AG09319 (cell line): Measurements from ENCODE around the gene DCP2.

ENCODE experiments used
- DNase-seq: peaks from one replicate; pipeline ENCODE4 v3.0.0-alpha.2; 2010; ENCODE audit warnings: low read depth; ENCODE audit errors: extremely low read depth
- TF ChIP-seq, protein P1 (sequence below): IDR thresholded peaks from 2 replicates; pipeline ENCODE4 v1.5.1; 2011; ENCODE audit warnings: low read depth, mild to moderate bottlenecking, inconsistent platforms, low read length, moderate library complexity

DCP2 gene

DNA sequence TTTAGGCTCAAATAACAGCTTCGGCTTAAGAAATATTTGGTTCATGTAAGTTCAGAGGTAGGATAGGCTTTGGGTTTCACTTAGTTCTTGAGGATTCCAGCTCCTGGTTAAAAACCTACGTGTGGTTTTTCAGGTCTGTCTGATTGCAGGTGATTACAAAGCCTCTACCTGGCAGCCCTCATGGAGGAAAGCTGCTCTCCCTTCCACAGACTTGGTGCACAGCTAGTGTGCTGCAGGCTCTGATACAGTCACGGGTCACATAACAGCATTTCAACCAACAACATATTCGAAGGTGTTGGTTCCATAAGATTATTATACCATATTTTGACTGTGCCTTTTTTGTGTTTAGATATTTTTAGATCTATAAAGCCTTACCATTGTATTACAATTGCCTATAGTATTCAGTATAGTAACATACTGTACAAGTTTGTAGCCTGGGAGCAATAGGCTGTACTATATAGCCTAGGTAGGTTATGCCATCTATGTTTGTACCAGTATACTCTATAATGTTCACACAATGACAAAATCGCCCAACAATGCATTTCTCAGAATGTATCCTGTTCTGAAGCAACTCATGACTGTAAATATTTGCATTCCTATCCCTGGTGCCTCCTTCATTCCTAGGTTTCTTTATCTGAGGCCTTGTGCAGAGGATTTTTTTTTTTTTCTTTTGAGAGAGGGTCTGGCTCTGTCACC is 8.0 kb upstream of the DCP2 start:
- no peak for DNase-seq
- TF ChIP-seq, protein P1, sequence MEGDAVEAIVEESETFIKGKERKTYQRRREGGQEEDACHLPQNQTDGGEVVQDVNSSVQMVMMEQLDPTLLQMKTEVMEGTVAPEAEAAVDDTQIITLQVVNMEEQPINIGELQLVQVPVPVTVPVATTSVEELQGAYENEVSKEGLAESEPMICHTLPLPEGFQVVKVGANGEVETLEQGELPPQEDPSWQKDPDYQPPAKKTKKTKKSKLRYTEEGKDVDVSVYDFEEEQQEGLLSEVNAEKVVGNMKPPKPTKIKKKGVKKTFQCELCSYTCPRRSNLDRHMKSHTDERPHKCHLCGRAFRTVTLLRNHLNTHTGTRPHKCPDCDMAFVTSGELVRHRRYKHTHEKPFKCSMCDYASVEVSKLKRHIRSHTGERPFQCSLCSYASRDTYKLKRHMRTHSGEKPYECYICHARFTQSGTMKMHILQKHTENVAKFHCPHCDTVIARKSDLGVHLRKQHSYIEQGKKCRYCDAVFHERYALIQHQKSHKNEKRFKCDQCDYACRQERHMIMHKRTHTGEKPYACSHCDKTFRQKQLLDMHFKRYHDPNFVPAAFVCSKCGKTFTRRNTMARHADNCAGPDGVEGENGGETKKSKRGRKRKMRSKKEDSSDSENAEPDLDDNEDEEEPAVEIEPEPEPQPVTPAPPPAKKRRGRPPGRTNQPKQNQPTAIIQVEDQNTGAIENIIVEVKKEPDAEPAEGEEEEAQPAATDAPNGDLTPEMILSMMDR = no peak

DNA sequence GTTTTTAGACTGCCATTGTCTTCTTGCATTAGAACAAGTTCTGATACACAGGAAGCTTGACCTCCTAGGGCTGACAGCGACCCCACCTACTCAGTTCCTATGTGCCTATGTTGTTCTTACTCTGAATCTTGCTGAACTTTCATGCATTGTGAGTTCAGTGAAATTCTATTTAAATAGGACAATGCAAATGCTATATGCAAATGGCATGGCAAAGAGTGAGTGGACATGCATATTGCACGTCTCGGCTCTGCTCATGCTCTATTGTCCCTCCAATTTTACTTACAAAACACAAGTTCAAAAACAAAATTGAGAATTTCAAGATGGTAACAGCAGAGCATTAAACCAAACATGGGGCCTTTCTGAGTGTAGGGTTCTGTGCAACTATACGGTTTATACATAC is 5.3 kb upstream of the DCP2 start:
- TF ChIP-seq, protein P1 = no peak

DNA sequence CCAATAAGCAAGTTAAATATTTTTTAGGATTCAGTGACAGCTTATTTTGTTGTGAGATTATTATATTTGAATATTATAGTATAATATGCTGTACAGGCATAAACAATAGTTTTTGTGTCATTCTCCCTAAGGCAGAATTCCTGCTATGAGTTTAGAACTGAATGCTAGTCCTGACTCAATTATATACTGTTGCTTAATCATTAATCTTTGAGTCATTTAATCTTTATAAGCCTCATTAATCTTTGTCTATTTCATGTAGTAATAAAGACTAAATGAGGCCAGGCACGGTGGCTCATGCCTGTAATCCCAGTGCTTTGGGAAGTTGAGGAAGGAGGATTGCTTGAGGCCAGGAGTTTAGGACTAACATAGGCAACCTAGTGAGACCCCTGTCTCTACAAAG is 3.6 kb upstream of the DCP2 start:
- DNase-seq = no peak
- TF ChIP-seq, protein P1 = no peak

More for the DNA sequence above, 5.3 kb upstream of the DCP2 start:
- no peak for DNase-seq

DNA sequence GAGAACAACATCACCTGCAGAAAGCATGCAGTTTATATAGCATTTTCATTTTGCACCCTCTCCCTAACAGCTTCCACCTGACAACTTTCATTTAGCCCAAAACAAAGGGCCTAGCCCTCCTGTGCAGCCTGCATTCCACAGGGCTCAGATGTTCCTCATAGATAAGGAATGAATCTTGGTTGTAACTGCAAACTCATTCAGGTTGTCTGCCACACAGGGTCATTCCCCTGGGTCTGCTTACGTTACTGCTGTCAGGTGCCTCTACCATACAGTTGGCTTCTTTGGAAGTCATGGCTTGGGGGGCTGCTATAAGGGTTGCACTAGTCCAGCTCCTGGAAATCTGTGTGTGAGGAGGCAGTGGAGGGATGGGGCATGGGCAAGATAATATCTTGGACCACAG is 2.7 kb upstream of the DCP2 start:
- TF ChIP-seq, protein P1 = no peak
- DNase-seq = no peak

DNA sequence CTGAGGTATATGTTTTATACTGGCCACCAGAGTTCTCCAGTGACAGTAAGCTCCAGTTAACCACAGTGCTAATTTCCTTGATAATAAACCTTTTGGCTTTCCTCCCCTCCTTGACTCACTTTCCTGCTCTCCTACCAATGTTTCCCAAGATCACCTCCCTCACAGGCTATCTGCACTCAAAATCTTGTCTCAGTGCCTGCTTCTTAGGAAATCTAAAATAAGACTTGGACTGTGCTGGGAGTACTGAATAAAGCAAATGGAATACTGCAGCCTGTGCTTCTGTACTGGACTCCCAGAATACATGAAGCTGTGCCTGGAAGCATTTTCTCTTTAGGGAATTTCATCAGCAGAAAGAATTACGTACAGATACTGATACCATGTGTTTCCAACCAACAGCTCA is 1.7 kb upstream of the DCP2 start:
- TF ChIP-seq, protein P1 = no peak
- DNase-seq = no peak

DNA sequence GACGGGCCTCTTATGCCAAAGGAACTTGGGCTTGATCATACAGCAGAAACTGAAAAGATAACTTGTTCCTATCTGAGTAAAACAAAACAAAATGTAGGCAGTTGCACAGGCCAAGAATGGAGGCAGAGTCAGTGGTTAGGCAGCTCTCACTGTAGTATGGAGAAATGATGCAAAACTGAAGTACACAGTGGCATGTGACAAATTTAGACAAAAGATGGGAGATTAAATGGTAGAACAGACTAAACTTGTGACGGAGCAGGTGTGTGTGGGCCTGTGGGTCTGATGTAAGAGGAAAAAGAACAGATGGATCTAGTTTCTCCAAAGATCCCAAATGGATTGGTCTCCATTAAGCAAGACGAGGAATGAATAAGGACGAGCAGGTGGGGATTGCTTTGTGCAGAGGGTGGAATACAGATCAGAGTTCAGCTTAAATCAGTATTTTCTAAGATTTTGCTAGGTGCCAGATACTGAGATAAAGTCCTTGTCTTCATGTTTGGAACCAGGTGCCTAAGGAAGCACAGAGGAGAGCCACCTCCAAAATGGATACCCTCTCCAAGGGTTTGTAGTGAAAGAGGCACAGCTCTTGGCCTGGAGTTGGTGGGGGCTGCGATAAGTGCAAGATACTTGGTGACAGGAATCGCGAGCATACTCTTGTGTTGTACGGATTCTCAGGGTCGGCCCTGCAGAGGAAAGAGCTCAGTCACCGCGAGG is 722 bp upstream of the DCP2 start:
- TF ChIP-seq, protein P1 = no peak
- no peak for DNase-seq

DNA sequence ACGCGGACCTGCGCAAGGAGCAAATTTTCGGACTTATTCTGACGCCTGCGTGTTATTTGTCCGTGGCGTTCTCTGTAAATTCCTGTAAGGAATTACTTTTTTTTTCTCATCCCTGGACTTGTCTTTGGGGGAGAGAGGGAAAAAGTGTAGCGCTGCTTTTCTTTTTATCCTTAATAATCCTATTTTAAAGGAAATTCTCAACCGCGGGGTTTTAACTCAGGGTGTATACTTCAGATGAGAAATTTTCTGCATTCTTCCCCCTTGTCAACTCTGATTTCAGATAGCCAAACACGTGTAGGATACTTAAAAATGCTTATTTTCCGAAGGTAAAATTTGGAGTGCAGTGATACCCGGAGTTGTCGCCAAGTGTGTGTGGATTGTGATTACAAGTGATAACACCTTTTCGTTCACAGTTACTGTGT is 853 bp downstream of the DCP2 start:
- TF ChIP-seq, protein P1 = no peak
- DNase-seq = no peak
